ENCODE measurements around the gene TTC28. TPM values are rescaled to one million over a fixed set of nuclear protein-coding genes. Genes with fewer than 3 reads are reported as not detected.
"Not testable (repeated sequence)": the region's sequence is repeated elsewhere in the genome, so short reads cannot be mapped to it uniquely, and the experiment has no call there.

Gene TTC28
- total RNA-seq, 4 donors from 2014 or later: 10.2 to 23.8 (median 13.4) TPM

GRCh38 chr22:28207281-28208030 is 472.2 kb downstream of the TTC28 start:
- no peak for TF ChIP-seq CTCF (IDR thresholded peaks at IDR 0.05)
- no peak for TF ChIP-seq POLR2A (IDR thresholded peaks at IDR 0.05)
- WGBS, 2 donors: 85 to 91% methylated on average over 6 of the region's 6 CpGs
- DNase-seq (ENCODE audit: low spot score in 2 of 2): no peak
- intact Hi-C loops (cut with DNase I; ENCODE audit: low total_unique reads): no loop called here
- no peak overlapping the region for H3K4me3 ChIP-seq (ENCODE audit: low read depth, poor library complexity, severe bottlenecking)

- TF ChIP-seq CTCF (IDR thresholded peaks at IDR 0.05) (no peak), POLR2A (IDR thresholded peaks at IDR 0.05) (no peak)
- DNase-seq (ENCODE audit: low spot score in 2 of 2): no peak
- WGBS, 2 donors: 97 to 100% methylated on average over 1 of the region's 1 CpG
- intact Hi-C loops (cut with DNase I; ENCODE audit: low total_unique reads): no loop called here
- H3K4me3 ChIP-seq (ENCODE audit: low read depth, poor library complexity, severe bottlenecking): no peak overlapping the region
Measured at GRCh38 chr22:28205926-28206325, 473.7 kb downstream of the TTC28 start.

GRCh38 chr22:28204382-28204781 is 475.3 kb downstream of the TTC28 start:
- intact Hi-C loops (cut with DNase I; ENCODE audit: low total_unique reads): no loop called here

GRCh38 chr22:28203286-28203685 is 476.4 kb downstream of the TTC28 start:
- intact Hi-C loops (cut with DNase I; ENCODE audit: low total_unique reads): no loop called here
- H3K4me3 ChIP-seq (ENCODE audit: low read depth, poor library complexity, severe bottlenecking): no peak overlapping the region
- 90 to 92% methylated on average over 1 of the region's 1 CpG for WGBS, 2 donors
- no peak for DNase-seq (ENCODE audit: low spot score in 2 of 2)
- no peak for TF ChIP-seq CTCF (IDR thresholded peaks at IDR 0.05)
- TF ChIP-seq POLR2A (IDR thresholded peaks at IDR 0.05): no peak

More at GRCh38 chr22:28204382-28204781, 475.3 kb downstream of the TTC28 start:
- H3K4me3 ChIP-seq (ENCODE audit: low read depth, poor library complexity, severe bottlenecking): no peak overlapping the region
- TF ChIP-seq POLR2A (IDR thresholded peaks at IDR 0.05): no peak
- TF ChIP-seq CTCF (IDR thresholded peaks at IDR 0.05): no peak
- WGBS, 2 donors: 78 to 85% methylated on average over 1 of the region's 1 CpG
- no peak for DNase-seq (ENCODE audit: low spot score in 2 of 2)

GRCh38 chr22:28198692-28199091 is 480.9 kb downstream of the TTC28 start:
- TF ChIP-seq POLR2A (IDR thresholded peaks at IDR 0.05): no peak
- no peak for TF ChIP-seq CTCF (IDR thresholded peaks at IDR 0.05)
- no peak for DNase-seq (ENCODE audit: low spot score in 2 of 2)
- no peak overlapping the region for H3K4me3 ChIP-seq (ENCODE audit: low read depth, poor library complexity, severe bottlenecking)
- 95 to 99% methylated on average over 2 of the region's 2 CpGs for WGBS, 2 donors
- intact Hi-C loops (cut with DNase I; ENCODE audit: low total_unique reads): no loop called here

GRCh38 chr22:28191571-28191970 is 488.1 kb downstream of the TTC28 start:
- DNase-seq (ENCODE audit: low spot score in 2 of 2); H3K4me3 ChIP-seq (ENCODE audit: low read depth, poor library complexity, severe bottlenecking); intact Hi-C loops (cut with DNase I; ENCODE audit: low total_unique reads): not testable (repeated sequence)
- 90 to 94% methylated on average over 8 of the region's 8 CpGs for WGBS, 2 donors

Data from lower leg skin (tissue), 4 donors.